Stimulated activated CD8-positive, alpha-beta memory T cell treated with anti-CD3 and anti-CD28 coated beads, Interleukin-2, amount 100 ng/mL, for 1 hour (primary cell): ENCODE measurements around the gene DALRD3.
"Not testable (repeated sequence)": the region's sequence is repeated elsewhere in the genome, so short reads cannot be mapped to it uniquely, and the experiment has no call there.

Source experiments
- DNase-seq, 2 donors: peaks; one replicate each; pipeline ENCODE4 v3.0.0-alpha.2; 2020; ENCODE audit warnings: low read depth in 2 of 2

DALRD3 gene

DNA sequence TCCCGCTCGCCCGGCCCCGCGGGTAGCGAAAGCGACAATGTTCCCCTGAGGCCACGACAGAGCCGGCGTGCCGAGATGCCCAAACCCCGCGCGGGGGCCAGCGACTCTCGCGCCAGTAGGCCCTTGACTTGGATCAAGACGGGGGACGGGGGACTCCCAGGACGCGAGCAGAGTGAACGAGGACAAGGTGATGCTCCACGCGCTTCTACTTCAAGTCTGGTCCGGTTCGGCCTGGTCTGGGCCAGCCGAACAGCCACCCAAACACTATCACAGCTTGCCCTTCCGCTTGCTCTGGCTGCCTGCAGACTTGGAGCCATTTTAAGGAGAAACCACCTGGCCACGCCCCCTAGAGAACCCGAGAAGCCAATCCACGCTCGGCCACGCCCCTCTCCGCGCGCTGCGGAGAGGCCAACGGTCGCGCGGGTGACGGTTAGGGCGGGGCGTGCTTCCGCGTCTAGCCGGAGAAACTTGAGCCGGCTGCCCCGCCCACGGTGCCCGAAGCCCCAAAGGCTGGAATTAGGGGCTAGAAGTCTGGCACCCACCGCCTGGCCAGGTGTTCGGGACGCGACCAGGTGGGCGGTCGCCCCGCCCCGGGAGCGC lies 2.9 kb upstream of the DALRD3 start:
- peak; percentile 98 for DNase-seq

DNA sequence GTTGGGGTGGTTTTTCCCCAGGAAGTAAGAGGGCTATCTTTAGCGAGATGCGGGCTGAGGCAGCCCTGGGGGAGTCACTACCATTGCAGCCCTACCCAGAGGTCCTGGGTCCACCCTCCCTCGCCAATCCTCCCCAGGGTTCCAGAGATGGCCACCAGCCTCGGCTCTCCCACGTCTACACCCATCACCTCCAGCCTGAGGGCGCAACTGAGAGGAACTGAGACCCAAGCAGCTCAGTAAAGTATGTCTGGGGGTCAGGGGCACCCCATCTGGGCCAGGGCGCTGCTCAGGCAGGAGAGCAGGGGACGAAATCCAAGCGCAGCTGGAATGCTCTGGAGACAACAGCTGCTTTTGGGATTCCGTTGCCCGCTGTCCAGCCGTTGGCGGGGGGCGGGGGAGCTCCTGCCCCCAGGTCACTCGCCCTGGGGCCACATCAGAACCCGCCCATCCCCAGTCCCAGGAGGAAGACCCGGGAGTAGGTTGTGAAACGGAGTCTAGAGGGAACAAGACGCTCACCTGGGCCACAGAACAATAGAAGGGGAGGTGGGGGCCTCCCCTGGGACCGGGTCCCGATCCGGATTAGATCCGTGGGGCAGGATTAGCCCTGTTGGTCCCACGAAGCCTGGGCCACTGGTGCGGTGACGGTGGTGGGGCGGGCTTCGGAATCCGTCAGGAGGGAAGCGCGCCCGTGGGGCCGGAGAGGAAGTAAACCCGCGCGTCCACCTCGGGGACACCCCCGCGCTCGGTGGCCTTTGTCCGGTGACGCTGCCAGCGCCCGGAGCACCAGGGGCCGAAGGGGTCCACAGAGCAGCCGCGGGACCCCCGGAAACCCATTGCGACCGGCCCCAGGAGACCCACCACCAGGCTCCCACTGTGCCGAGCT lies 2.2 kb upstream of the DALRD3 start:
- DNase-seq, result no peak

DNA sequence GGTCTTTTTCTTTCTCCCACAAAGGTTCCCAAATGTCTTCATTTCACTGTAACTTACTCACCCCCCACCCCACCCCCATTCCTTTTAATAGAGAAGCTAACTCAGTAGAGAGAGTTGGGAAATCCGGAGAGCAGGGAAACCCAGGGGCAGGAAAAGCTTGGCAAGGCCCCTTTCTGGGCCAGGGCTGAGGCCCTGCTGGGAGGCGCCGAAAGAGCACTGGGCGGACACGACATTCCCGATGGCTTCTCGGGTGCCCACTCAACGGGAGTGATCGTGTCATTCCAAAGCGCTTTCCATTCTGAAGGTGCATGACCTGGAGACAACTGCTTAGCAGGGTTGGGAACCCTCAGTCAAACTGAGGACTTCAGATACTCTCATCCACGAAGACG lies 1.6 kb upstream of the DALRD3 start:
- no peak for DNase-seq

DNA sequence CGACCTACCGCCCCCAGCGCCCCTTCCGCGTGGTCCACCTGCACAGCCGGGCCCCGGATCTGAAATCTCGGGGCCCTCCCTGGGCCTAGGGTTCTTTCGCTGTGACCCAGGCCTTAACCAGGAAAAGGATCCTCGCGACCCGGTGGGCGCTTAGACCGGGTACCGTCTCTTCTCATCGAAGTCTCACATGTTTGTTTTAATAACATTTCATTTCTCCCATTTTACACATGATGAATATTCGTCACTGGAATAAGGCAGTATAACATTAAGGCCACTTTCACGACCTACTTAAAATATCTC lies 277 bp upstream of the DALRD3 start:
- DNase-seq, result no peak

DNA sequence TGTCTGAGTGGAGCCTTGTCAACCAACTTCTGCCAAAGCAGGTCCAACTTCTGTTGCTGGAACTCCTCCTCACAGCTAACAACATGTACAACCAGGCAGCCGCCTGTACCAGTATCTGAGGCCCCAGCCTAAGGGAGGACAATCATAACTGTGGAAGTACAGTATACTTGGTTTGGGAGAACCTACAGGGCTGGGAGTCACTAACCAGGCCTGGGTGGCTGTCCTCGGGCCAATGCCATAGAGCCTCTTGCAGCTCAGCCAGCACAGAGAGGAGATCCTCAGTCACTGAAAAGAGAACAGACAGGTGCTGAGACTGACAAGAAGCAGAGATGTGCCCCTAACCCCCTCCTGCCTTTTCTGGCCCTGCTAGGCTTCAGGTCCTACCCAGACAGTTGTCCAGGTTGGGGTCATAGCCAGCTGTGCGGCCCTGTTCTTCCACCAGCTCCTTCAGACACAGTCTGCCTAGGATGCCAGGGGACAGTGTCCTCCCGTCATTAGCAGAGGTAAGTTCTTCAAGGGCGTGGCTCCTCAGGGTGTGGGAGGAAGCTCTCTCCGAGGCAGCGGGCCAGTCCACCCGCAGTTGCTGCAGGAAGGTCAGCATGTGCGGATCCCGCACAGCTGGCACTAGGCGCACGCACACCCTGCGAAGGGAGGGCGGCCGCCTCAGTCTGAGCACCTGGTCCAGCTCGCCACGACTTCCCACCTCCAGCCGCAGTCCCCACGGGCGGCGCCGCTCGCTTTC lies 980 bp downstream of the DALRD3 start:
- no peak for DNase-seq

DNA sequence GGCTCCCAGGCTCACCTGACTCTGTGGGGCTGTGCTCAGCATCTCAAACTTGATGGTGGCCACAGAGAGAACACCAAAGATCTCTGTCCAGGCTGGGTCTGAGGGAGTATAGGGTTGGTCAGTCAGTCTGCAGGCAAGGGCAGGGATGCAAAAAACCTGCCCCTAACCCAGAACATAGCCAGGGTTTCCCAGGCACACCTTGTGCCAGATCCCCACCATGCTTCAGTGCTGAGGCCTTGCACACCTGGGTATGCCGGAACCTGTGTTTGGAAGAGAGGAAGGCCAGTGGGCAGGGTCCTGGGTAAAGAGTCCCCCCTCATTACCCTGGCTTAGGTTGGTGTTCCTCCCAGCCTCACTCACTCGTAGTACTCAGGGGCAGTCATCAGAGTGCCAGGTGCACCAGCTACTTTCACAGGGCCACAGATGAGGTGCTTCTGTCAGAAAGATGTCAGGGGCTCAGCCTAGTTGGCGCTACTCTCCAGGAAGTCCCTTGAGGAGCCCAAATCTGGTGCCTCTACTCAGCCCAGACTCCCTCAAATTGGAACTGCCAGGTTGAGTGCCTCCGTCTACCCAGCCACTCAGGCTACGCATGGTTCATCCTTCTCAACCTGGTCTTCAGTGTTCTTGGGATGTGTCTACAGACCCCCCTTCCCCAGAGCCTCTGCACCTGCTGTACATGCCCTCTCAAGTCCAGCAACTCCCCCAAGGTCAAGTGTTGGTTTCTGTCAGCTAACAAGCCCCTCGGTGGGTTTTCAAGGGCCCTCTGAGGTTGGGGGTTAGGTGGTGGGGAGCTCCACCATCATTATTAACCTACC lies 1.8 kb downstream of the DALRD3 start:
- DNase-seq, result no peak

DNA sequence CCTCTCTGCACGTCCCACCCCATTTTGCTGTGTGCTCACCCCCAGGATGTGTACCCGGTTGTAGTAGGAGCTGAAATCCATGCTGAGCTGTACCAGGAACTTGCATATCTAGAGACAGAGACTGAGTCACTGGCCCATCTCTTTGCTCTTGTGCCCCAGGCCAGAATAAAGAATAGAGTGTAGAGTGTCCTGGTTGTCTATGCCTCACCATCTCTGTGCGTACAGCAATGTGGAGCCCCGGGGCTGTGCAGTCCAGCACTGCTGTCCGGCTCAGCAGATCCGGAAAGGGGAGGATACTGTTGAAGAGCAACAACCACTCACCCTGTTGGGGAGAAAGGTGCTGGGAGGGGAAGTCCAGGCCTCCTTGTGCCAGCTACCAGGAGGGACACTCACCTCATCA lies 2.6 kb downstream of the DALRD3 start:
- DNase-seq, result no peak

DNA sequence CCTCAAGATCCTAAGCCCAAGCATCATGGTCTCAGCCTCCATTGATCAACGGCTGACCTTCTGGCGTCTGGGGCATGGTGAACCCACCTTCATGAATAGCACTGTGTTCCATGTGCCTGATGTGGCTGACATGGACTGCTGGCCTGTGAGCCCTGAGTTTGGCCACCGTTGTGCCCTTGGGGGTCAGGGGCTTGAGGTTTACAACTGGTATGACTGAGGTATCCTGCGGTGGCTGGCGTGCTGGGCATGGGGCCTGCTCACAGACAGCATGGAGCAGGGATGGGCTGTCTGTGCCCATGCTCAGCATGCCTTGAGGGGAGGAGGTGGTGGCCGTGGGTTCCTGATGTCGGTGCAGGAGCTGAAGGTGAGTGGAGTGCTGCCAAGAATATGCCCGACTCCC lies 3.3 kb downstream of the DALRD3 start:
- no peak for DNase-seq

DNA sequence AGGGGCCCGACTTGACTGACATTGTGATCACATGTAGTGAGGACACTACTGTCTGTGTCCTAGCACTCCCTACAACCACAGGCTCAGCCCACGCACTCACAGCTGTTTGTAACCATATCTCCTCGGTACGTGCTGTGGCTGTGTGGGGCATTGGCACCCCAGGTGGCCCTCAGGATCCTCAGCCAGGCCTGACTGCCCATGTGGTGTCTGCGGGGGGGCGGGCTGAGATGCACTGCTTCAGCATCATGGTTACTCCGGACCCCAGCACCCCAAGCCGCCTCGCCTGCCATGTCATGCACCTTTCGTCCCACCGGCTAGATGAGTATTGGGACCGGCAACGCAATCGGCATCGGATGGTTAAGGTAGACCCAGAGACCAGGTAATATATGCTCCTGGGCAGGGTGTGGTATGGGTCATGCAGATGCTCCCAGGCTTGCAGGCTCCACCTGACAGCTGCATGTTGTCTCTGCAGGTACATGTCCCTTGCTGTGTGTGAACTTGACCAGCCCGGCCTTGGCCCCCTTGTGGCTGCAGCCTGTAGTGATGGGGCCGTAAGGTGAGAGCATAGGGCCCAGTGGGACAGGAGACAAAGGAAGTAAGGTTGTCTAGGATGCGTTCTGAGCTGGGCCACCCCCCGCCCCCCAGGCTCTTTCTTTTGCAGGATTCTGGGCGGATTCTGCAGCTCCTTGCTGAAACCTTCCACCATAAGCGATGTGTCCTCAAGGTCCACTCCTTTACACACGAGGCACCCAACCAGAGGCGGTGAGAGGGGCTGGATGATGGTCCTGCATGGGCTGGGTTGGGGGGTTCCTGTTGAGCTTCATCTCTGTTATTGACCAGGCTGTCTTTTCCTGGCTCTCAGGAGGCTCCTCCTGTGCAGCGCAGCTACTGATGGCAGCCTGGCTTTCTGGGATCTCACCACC lies 4.4 kb downstream of the DALRD3 start:
- no peak for DNase-seq

DNA sequence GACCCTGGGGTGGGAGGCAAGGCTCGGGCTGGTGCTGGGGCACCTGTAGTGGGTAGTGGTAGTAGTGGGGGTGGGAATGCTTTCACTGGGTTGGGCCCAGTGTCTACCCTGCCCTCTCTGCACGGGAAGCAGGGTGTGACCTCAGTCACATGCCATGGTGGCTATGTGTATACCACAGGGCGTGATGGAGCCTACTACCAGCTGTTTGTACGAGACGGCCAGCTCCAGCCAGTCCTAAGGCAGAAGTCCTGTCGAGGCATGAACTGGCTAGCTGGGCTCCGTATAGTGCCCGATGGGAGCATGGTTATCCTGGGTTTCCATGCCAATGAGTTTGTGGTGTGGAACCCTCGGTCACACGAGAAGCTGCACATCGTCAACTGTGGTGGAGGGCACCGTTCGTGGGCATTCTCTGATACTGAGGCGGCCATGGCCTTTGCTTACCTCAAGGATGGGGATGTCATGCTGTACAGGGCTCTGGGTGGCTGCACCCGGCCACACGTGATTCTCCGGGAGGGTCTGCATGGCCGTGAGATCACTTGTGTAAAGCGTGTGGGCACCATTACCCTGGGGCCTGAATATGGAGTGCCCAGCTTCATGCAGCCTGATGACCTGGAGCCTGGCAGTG lies 5.2 kb downstream of the DALRD3 start:
- no peak for DNase-seq

DNA sequence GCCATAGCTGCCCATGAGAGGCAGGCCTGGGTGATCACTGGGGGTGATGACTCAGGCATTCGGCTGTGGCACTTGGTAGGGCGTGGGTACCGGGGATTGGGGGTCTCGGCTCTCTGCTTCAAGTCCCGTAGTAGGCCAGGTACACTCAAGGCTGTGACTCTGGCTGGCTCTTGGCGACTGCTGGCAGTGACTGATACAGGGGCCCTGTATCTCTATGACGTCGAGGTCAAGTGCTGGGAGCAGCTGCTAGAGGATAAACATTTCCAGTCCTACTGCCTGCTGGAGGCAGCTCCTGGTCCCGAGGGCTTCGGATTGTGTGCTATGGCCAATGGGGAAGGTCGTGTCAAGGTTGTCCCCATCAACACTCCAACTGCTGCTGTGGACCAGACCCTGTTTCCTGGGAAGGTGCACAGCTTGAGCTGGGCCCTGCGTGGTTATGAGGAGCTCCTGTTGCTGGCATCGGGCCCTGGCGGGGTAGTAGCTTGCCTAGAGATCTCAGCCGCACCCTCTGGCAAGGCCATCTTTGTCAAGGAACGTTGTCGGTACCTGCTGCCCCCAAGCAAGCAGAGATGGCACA lies 5.9 kb downstream of the DALRD3 start:
- no peak for DNase-seq

DNA sequence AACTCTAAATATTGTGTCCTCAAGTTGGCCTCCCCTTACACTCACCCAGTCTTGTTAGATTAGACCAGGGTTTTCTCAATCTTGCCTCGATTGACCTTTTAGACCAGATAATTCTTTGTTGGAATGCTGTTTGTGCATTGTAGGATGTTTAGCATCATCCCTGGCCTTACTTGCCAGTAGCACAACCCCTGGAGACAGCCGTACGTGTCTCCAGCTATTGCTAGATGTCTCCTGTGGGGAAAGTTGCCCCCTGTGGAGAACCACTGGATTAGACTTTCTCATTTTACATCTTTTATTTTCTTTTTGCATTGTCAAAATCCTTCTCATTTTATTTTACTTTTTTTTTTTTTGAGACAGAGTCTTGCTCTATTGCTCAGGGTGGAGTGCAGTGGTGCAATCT lies 9.0 kb downstream of the DALRD3 start:
- DNase-seq, result no peak

DNA sequence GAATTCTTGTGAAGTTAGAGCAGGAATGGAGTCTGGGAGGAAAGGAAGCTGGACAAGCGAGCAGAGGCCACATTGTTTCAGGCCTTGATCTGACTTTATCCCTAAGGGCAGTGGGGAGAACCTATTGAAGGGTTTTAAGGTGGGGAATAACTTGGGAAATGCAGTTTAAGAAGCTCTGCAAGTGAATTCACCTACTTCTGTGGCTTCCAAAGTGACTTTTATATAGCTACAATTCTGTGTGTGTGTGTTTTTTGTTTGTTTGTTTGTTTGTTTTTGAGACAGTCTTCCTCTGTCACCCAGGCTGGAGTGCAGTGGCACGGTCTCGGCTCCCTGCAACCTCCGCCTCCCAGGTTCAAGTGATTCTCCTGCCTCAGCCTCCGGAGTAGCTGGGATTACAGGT lies 9.8 kb downstream of the DALRD3 start:
- DNase-seq, result not testable (repeated sequence)

DNA sequence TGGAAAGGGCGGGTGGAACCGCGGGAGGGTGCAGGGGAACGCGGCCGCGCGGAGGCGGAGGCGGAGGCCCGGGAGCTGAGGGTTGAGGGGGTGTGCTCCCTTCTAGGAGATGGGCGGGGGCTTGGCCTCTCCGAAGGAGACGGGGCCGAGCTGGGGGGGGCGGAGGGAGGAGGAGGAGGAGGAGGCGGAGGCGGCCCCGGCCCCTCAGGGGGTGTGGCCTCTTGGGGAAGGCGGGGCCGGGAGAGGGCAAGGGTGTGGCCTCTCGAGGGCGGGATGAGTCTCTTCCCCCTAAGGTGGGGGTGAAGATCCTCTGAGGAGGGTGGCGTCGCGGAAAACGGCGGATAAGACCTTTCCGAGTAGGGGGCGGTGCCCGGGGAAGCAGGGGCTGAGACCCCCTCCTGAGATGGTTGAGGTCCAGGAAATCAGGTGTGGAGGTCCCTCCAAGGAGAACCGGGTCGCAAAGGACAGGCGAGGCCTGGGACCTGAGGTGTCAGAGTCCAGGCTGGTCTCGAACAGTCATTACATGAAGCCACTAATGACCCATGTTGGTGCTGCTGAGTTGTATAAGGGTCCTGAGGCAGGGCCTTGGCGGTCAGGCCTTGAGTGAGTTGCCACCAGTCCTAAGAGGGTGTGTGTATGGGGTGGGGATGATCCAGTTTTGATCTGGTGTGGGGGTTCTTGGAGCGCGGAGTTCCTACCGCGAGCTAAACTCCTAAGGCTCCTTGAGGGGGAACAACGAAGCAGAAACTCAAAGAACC lies 10.4 kb downstream of the DALRD3 start:
- DNase-seq, result peak; percentile 68 to 85

DNA sequence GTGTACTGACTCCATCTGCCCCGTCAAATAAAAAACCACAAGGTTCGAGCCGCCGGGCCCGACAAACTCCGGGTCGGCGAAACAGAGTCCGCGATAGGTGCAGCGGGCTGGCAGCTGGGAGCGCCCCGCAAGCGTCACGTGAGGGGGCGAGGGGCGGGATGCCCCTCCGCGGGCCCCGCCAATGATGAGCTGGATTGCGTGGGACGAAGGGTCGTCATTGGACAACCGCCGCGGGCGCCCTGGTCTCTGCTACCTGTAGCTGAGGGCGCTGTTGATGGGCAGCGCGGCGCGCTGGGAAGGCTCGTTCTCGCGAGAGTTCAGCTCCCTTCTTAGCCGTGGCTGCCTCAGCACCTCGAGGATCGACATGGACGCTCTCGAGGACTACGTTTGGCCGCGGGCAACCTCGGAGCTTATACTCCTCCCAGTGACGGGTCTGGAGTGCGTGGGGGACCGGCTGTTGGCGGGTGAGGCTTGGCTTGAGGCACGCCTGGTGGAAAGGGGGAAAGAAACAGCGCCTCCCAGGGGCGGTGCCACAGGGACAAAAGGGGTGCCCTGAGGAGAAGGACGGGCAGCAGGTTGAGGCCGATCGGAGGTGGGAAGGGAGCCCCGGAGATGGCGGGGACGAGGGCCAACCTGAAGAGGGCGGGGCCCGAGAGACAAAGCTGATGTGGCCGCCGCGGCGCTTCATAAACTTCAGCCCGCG lies 11.2 kb downstream of the DALRD3 start, which contains the start of gene WDR6:
WDR6 (plus strand) TSS at position 324 of the 703 bp plus-strand sequence; CDS start at position 365, 41 bp downstream.
- DNase-seq, result peak; percentile 94

DNA sequence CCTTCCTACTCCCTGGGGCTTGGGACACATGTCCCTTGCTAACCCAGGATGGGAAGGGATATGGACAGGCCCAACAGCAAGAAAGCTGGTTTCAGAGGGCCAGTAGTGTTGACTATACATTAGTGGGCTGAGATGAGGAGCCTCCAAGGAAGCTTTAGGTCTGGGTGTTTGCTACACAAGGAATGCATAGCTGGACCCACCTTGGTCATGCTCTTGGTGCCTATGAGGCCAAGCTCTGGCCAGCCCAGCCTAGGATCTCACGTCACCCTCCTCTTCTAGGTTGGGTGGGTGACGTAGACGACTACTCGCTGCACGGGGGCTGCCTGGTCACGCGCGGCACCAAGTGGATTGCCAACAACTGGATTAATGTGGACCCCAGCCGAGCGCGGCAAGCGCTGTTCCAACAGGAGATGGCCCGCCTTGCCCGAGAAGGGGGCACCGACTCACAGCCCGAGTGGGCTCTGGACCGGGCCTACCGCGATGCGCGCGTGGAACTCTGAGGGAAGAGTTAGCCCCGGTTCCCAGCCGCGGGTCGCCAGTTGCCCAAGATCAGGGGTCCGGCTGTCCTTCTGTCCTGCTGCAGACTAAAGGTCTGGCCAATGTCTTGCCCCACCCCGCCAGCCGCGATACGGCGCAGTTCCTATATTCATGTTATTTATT lies 11.8 kb downstream of the DALRD3 start:
- DNase-seq, result no peak

DNA sequence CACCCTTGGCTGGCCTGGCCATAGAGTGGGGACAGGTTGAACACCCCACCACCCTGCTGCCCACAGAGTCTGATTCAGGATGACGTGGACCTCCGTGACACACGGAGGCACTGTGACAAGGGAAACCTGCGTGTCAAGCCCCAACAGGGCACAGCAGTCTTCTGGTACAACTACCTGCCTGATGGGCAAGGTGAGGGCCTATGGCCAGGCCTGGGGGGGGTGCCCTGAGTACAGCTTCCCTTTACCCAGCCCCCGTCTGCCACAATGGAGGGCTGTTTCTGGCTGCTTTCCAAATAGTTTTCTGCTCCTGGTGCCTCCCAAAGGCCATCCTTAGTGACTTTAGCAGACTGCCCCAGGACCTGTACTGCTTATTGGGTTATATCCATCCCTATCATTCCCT lies 12.4 kb downstream of the DALRD3 start:
- DNase-seq, result no peak

DNA sequence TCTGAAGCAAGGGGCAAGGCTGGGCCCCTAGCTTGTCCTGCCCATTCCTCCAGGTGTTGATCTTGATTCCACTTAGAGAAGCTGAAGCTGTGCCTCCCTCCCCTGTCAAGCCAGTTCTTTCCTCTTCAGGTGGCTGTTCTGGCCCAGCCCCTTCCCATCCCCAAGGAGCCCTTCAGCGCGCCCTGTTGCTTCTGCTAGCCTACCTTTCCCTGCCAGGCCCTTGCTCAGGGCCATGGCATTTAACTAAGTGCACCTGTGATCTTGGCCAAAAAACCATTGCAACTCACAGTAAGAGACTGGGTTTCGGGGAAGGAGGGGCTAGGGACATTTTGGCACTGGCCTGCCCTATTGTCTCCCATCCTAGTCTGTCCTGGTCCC lies 13.1 kb downstream of the DALRD3 start:
- no peak for DNase-seq
